TTC549 (cell line): ENCODE measurements around the gene GMEB1.

ENCODE experiments used
- FAIRE-seq: peaks from 2 replicates; lab custom pipeline; 2012; peaks lifted over from hg19 to GRCh38; lab: Jason Lieb, UNC

Gene GMEB1

GRCh38 chr1:28751315-28752060 is 82.9 kb downstream of the GMEB1 start:
- no peak for FAIRE-seq

- no peak for FAIRE-seq
Observed at GRCh38 chr1:28755701-28756100, 87.1 kb downstream of the GMEB1 start.

- no peak for FAIRE-seq
Observed at GRCh38 chr1:28756846-28757245, 88.3 kb downstream of the GMEB1 start.

- FAIRE-seq: no peak
Observed at GRCh38 chr1:28758420-28758819, 89.8 kb downstream of the GMEB1 start.

- no peak for FAIRE-seq
Observed at GRCh38 chr1:28759257-28759656, 90.7 kb downstream of the GMEB1 start.

GRCh38 chr1:28761189-28761588 is 92.6 kb downstream of the GMEB1 start:
- FAIRE-seq: no peak

GRCh38 chr1:28766532-28767183 is 98.1 kb downstream of the GMEB1 start:
- no peak for FAIRE-seq
